Stimulated activated CD8-positive, alpha-beta memory T cell treated with anti-CD3 and anti-CD28 coated beads, Interleukin-7, amount 100 ng/mL, for 48 hours (primary cell): ENCODE data around the gene ATOH8.

Source experiments
- DNase-seq, 2 donors: peaks; one replicate each; pipeline ENCODE4 v3.0.0-alpha.2; 2020; ENCODE audit warnings: low read depth in 1 of 2; ENCODE audit errors: extremely low read depth in 1 of 2

Gene ATOH8

GRCh38 chr2:85770369-85770768 is 16.6 kb downstream of the ATOH8 start:
- DNase-seq = no peak

GRCh38 chr2:85770786-85771409 is 17.1 kb downstream of the ATOH8 start:
- no peak for DNase-seq

- no peak for DNase-seq
These were observed 17.7 kb downstream of the ATOH8 start for GRCh38 chr2:85771486-85771885.

- DNase-seq = no peak
These were observed 18.4 kb downstream of the ATOH8 start for GRCh38 chr2:85772019-85772745.

- DNase-seq = no peak
These were observed 19.2 kb downstream of the ATOH8 start for GRCh38 chr2:85772841-85773491.

- DNase-seq = no peak
These were observed 19.9 kb downstream of the ATOH8 start for GRCh38 chr2:85773692-85774091.

- no peak for DNase-seq
These were observed 20.6 kb downstream of the ATOH8 start for GRCh38 chr2:85774126-85774978.

GRCh38 chr2:85775406-85776381 is 21.9 kb downstream of the ATOH8 start:
- no peak for DNase-seq

GRCh38 chr2:85776672-85777071 is 22.9 kb downstream of the ATOH8 start:
- no peak for DNase-seq

- no peak for DNase-seq
These were observed 23.7 kb downstream of the ATOH8 start for GRCh38 chr2:85777441-85777861.

- no peak for DNase-seq
These were observed 25.0 kb downstream of the ATOH8 start for GRCh38 chr2:85778646-85779379.

GRCh38 chr2:85779641-85780315 is 26.0 kb downstream of the ATOH8 start:
- no peak for DNase-seq

GRCh38 chr2:85780316-85781012 is 26.7 kb downstream of the ATOH8 start:
- no peak for DNase-seq

GRCh38 chr2:85781013-85781332 is 27.2 kb downstream of the ATOH8 start:
- no peak for DNase-seq

- no peak for DNase-seq
These were observed 30.0 kb downstream of the ATOH8 start for GRCh38 chr2:85783796-85784195.

GRCh38 chr2:85784474-85784986 is 30.7 kb downstream of the ATOH8 start:
- no peak for DNase-seq

GRCh38 chr2:85785027-85785822 is 31.4 kb downstream of the ATOH8 start:
- DNase-seq = no peak
